IPS-20b (cell line): Measurements from ENCODE around the gene FANCG.

Source experiments
- H3K27ac ChIP-seq: one replicate; pipeline ENCODE4 v1.5.1; 2013; ENCODE audit warnings: low read length
- H3K27me3 ChIP-seq: 2 replicates; pipeline ENCODE4 v1.6.1; 2013; ENCODE audit warnings: mild to moderate bottlenecking, low read length, inconsistent platforms; ENCODE audit not compliant: insufficient read depth
- H3K36me3 ChIP-seq: 2 replicates; pipeline ENCODE4 v1.6.1; 2013; ENCODE audit warnings: low read depth, mild to moderate bottlenecking, inconsistent platforms, low read length, moderate library complexity; ENCODE audit not compliant: insufficient read depth
- H3K4me1 ChIP-seq: 2 replicates; pipeline ENCODE4 v1.6.1; 2013; ENCODE audit warnings: mild to moderate bottlenecking, control low read depth, inconsistent platforms, low read length, moderate library complexity; ENCODE audit not compliant: insufficient read depth
- H3K4me3 ChIP-seq: 2 replicates; pipeline ENCODE4 v1.5.1; 2013; ENCODE audit warnings: mild to moderate bottlenecking, low read length, inconsistent platforms
- H3K9ac ChIP-seq: 2 replicates; pipeline ENCODE4 v1.6.1; 2013; ENCODE audit warnings: low read depth, mild to moderate bottlenecking, inconsistent platforms, low read length, moderate library complexity
- H3K9me3 ChIP-seq: 2 replicates; pipeline ENCODE4 v1.6.1; 2013; ENCODE audit warnings: mild to moderate bottlenecking, low read depth, low read length, inconsistent platforms; ENCODE audit not compliant: insufficient read depth

FANCG gene

DNA sequence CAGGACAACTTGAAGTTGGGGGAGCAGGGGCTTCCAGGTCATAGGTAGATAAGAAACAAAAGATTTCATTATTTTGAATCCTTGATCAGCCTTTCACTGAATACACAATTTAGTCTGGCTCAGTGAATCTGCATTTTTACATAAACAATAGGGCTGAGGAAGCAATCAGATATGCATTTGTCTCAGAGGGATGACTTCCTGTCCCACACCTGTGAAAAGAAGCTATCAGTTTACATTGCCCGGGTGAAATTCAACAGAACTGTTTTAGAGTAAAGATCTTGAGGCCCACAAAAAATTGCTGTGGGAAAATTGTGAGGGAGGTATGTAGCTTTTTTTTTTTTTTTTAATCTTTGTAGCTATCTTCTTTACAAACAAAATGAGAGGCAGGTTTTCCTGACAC is 51.9 kb downstream of the FANCG start:
- peaks cover 20% of the 10 kb centered on the region for H3K9me3 ChIP-seq
- H3K27ac ChIP-seq = peak overlapping the region; percentile 27
- no peaks in the 10 kb centered on the region for H3K27me3 ChIP-seq
- H3K9ac ChIP-seq = no peak overlapping the region
- peaks cover 9% of the 10 kb centered on the region; the same call in 1 of the 2 replicates for H3K36me3 ChIP-seq
- H3K4me3 ChIP-seq = no peak overlapping the region
- peaks cover 14% of the 10 kb centered on the region; the same call in 1 of the 2 replicates for H3K4me1 ChIP-seq

DNA sequence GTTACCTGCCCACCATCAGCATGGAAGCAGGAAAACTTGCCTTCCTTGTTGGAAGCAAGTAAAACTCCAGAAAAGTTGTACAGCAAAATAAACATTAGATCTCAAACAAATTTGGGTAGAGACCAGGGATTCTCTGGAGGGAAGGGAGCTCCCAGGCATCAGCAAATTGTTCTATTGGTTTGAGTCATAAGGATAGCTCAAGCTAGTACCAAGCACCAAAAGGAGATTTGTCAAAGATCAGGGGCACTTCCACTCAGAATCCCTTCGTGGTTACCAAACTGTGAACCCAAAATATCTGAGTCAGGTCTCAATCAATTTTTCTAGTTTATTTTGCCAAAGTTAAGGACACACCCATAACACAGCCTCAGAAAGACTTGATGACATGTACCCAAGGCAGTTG is 52.4 kb downstream of the FANCG start:
- Histone ChIP-seq H3K9me3 (peaks cover 20% of the 10 kb centered on the region), H3K27ac (peak overlapping the region; percentile 27), H3K27me3 (no peaks in the 10 kb centered on the region), H3K4me3 (no peak overlapping the region), H3K4me1 (peaks cover 14% of the 10 kb centered on the region; the same call in 1 of the 2 replicates), H3K36me3 (peaks cover 9% of the 10 kb centered on the region; the same call in 1 of the 2 replicates), H3K9ac (no peak overlapping the region)

DNA sequence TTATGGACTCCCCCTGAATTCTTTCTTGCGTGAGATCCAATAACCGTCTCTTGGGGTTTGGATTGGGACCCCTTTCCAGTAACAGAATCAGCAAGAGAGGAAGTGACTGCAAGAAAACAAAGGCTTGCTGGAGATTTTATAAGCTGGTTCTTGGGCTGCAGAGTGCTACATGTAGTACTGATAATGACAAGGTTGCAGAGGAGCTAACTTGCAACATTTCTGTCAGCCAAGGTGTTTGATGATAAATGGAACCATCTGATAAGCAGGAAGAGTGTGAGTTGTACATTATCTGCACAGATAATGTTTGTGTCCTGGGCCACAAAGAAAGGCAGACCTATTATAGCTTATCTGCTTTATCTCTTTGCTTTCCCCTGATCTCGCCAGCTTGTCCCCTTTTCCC is 53.1 kb downstream of the FANCG start:
- peak overlapping the region; percentile 19; the same call in 1 of the 2 replicates for H3K9ac ChIP-seq
- peaks cover 20% of the 10 kb centered on the region for H3K9me3 ChIP-seq
- peaks cover 14% of the 10 kb centered on the region; the same call in 1 of the 2 replicates for H3K4me1 ChIP-seq
- peak overlapping the region; percentile 27 for H3K27ac ChIP-seq
- H3K27me3 ChIP-seq = no peaks in the 10 kb centered on the region
- H3K36me3 ChIP-seq = peaks cover 9% of the 10 kb centered on the region; the same call in 1 of the 2 replicates
- no peak overlapping the region for H3K4me3 ChIP-seq
